Right lobe of liver (tissue), 4 donors: ENCODE results near the gene OBSL1.

Source experiments
- POLR2A ChIP-seq: fragments of 450-650 bp; IDR thresholded peaks from one replicate; pipeline ENCODE4 v1.6.1; 2017; ENCODE audit warnings: antibody characterized with exemption, mild to moderate bottlenecking
- TF ChIP-seq, protein P1 (sequence below), 4 donors: fragments of 200-600 bp in 3 of 4; fragments of 450-650 bp in 1 of 4; IDR thresholded peaks; one replicate each; pipeline versions ENCODE4 v1.5.1 to v1.8.0; 2016 to 2022; ENCODE audit warnings: antibody characterized with exemption in 4 of 4, mild to moderate bottlenecking in 2 of 4
- donor health status: DM: no; HTN: no; CAD: no.
- donor health status: DM: no; HTN: no; CAD: no.
- donor health status: DM: no; HTN: yes; CAD: no.

DNA sequence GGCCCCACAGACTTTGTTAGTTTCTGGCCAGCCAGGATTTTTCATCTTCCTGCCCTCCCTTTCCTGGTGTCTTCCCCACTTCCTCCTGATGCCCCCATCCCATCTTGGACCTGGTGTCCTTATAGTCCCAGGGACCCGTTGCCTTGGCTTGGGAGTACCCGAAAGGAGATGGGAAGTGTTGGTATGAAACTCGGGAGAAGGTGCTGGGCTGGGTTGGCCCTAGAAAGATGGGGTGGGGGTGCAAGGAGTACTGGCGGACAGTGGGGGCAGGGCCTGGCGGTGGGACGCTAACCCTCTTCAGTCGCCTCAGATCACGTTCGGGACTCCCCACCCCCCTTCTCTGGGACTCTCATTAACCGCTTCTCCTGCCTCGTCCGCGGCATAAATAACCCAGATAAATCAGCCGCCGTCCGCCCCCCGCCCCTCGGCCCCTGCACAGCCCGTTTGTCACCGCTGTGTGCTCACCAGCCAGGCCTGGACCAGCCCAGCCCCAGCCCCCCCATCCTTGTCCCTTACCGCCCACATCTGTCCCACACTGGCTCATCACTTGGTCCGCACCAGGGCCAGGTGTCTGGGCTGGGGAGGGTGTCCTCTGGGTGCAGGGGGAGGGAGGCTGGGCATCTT lies 60.7 kb downstream of the OBSL1 start:
- TF ChIP-seq, protein P1, sequence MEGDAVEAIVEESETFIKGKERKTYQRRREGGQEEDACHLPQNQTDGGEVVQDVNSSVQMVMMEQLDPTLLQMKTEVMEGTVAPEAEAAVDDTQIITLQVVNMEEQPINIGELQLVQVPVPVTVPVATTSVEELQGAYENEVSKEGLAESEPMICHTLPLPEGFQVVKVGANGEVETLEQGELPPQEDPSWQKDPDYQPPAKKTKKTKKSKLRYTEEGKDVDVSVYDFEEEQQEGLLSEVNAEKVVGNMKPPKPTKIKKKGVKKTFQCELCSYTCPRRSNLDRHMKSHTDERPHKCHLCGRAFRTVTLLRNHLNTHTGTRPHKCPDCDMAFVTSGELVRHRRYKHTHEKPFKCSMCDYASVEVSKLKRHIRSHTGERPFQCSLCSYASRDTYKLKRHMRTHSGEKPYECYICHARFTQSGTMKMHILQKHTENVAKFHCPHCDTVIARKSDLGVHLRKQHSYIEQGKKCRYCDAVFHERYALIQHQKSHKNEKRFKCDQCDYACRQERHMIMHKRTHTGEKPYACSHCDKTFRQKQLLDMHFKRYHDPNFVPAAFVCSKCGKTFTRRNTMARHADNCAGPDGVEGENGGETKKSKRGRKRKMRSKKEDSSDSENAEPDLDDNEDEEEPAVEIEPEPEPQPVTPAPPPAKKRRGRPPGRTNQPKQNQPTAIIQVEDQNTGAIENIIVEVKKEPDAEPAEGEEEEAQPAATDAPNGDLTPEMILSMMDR (IDR thresholded peaks at IDR 0.05): no peak
- TF ChIP-seq POLR2A: no peak
